HG03439 (cell line): ENCODE measurements around the gene COL9A2.

Source experiments
- ATAC-seq: cut with Tn5 transposase; IDR thresholded peaks from one replicate; pipeline ENCODE4 v1.9.1; 2021; ENCODE audit warnings: mild to moderate bottlenecking, moderate library complexity; ENCODE audit not compliant: unreplicated experiment

COL9A2 gene

GRCh38 chr1:40265298-40265697 is 51.8 kb downstream of the COL9A2 start:
- ATAC-seq = no peak

- ATAC-seq = no peak
These were observed 52.7 kb downstream of the COL9A2 start for GRCh38 chr1:40264354-40264781.

GRCh38 chr1:40258445-40258769 is 58.7 kb downstream of the COL9A2 start:
- ATAC-seq = no peak

GRCh38 chr1:40257688-40258444 is 59.2 kb downstream of the COL9A2 start, which contains the start of gene ZMPSTE24:
TSS of gene ZMPSTE24 (plus strand) at chr1:40258236. CDS start at chr1:40258272, 36 bp downstream.
- ATAC-seq = peak; percentile 90

GRCh38 chr1:40257313-40257687 is 59.8 kb downstream of the COL9A2 start:
- peak; percentile 13 for ATAC-seq

- ATAC-seq = no peak
These were observed 60.5 kb downstream of the COL9A2 start for GRCh38 chr1:40256401-40257084.

- no peak for ATAC-seq
These were observed 61.9 kb downstream of the COL9A2 start for GRCh38 chr1:40255231-40255630.

GRCh38 chr1:40252601-40253000 is 64.5 kb downstream of the COL9A2 start:
- no peak for ATAC-seq

GRCh38 chr1:40251456-40251855 is 65.6 kb downstream of the COL9A2 start:
- no peak for ATAC-seq
